Measurements from ENCODE around the gene NALCN. TPM values are rescaled to one million over a fixed set of nuclear protein-coding genes. Genes with fewer than 3 reads are reported as not detected.

Gene NALCN
- total and polyA plus RNA-seq, 4 donors, result 0.09 to 0.92 (median 0.18) TPM

- Histone ChIP-seq H3K27me3 (ENCODE audit: control insufficient read depth in 4 of 4, insufficient read depth in 4 of 4, low read length in 3 of 4) (no peaks in the 10 kb centered on the region), H3K36me3 (ENCODE audit: control insufficient read depth in 4 of 4, insufficient read depth in 3 of 4, low read depth in 1 of 4, low read length in 3 of 4) (no peaks in the 10 kb centered on the region), H3K9me3 (ENCODE audit: control insufficient read depth in 4 of 4, low read length in 3 of 4) (no peaks in the 10 kb centered on the region), H3K4me1 (ENCODE audit: control insufficient read depth in 4 of 4, insufficient read depth in 4 of 4, low read length in 3 of 4) (no peaks in the 10 kb centered on the region), H3K27ac (ENCODE audit: low read depth in 1 of 2, low read length in 2 of 2) (no peak overlapping the region), H3K4me3 (ENCODE audit: low read depth in 1 of 3, low read length in 3 of 3) (no peak overlapping the region), H3K9ac (ENCODE audit: low read depth in 1 of 2, low read length in 2 of 2) (no peak overlapping the region)
- DNase-seq (ENCODE audit: low spot score), result no peak
- no peak for TF ChIP-seq JUND (IDR thresholded peaks at IDR 0.05)
- no peak for TF ChIP-seq GABPA (IDR thresholded peaks at IDR 0.05 in 1 of 2, conservative IDR thresholded peaks at IDR 0.05 in 1 of 2)
- TF ChIP-seq TAF1 (conservative IDR thresholded peaks at IDR 0.05), result no peak
- TF ChIP-seq SP1 (IDR thresholded peaks at IDR 0.05), result no peak
- no peak for TF ChIP-seq ZBTB33 (IDR thresholded peaks at IDR 0.05)
- no peak for TF ChIP-seq HNF4A (conservative IDR thresholded peaks at IDR 0.05)
- no peak for TF ChIP-seq REST (IDR thresholded peaks at IDR 0.05)
- TF ChIP-seq YY1 (IDR thresholded peaks at IDR 0.05), result no peak
- no peak for TF ChIP-seq FOXA1 (IDR thresholded peaks at IDR 0.05)
Observed at GRCh38 chr13:101211261-101211660, 205.0 kb downstream of the NALCN start.

- Histone ChIP-seq H3K27me3 (ENCODE audit: control insufficient read depth in 4 of 4, insufficient read depth in 4 of 4, low read length in 3 of 4) (no peaks in the 10 kb centered on the region), H3K4me3 (ENCODE audit: low read depth in 1 of 3, low read length in 3 of 3) (no peak overlapping the region), H3K9ac (ENCODE audit: low read depth in 1 of 2, low read length in 2 of 2) (no peak overlapping the region), H3K27ac (ENCODE audit: low read depth in 1 of 2, low read length in 2 of 2) (no peak overlapping the region), H3K4me1 (ENCODE audit: control insufficient read depth in 4 of 4, insufficient read depth in 4 of 4, low read length in 3 of 4) (no peaks in the 10 kb centered on the region), H3K9me3 (ENCODE audit: control insufficient read depth in 4 of 4, low read length in 3 of 4) (no peaks in the 10 kb centered on the region), H3K36me3 (ENCODE audit: control insufficient read depth in 4 of 4, insufficient read depth in 3 of 4, low read depth in 1 of 4, low read length in 3 of 4) (no peaks in the 10 kb centered on the region)
- no peak for DNase-seq (ENCODE audit: low spot score)
- WGBS, result 76% methylated on average over 3 of the region's 3 CpGs
- TF ChIP-seq EGR1 (IDR thresholded peaks at IDR 0.05; ENCODE audit: low read depth in 2 of 2) (no peak), HNF4A (conservative IDR thresholded peaks at IDR 0.05) (no peak), RAD21 (IDR thresholded peaks at IDR 0.05) (no peak), MAX (IDR thresholded peaks at IDR 0.05) (no peak), FOXA2 (IDR thresholded peaks at IDR 0.05) (no peak), ATF3 (IDR thresholded peaks at IDR 0.05) (no peak), ZBTB33 (IDR thresholded peaks at IDR 0.05) (no peak), NR2F2 (IDR thresholded peaks at IDR 0.05) (no peak), JUND (IDR thresholded peaks at IDR 0.05) (no peak), REST (IDR thresholded peaks at IDR 0.05) (no peak), TAF1 (conservative IDR thresholded peaks at IDR 0.05) (no peak), GABPA (IDR thresholded peaks at IDR 0.05 in 1 of 2, conservative IDR thresholded peaks at IDR 0.05 in 1 of 2) (no peak), YY1 (IDR thresholded peaks at IDR 0.05) (no peak), SP1 (IDR thresholded peaks at IDR 0.05) (no peak), FOXA1 (IDR thresholded peaks at IDR 0.05) (no peak), CTCF (IDR thresholded peaks at IDR 0.05; ENCODE audit: low read depth, low read length, missing input control) (no peak), HNF4G (IDR thresholded peaks at IDR 0.05) (no peak), RXRA (IDR thresholded peaks at IDR 0.05) (no peak)
Observed at GRCh38 chr13:101210774-101211173, 205.5 kb downstream of the NALCN start.

Data from liver (tissue), 9 donors.